NOMO-1 treated with DMSO at 0.1 percent for 48 hours (cell line): ENCODE results near the gene CELF4.

Experiments used
- DNase-seq: peaks from one replicate; lab custom pipeline; 2025; ENCODE audit not compliant: unreplicated experiment; lab: John Stamatoyannopoulos, UW

CELF4 gene

DNA sequence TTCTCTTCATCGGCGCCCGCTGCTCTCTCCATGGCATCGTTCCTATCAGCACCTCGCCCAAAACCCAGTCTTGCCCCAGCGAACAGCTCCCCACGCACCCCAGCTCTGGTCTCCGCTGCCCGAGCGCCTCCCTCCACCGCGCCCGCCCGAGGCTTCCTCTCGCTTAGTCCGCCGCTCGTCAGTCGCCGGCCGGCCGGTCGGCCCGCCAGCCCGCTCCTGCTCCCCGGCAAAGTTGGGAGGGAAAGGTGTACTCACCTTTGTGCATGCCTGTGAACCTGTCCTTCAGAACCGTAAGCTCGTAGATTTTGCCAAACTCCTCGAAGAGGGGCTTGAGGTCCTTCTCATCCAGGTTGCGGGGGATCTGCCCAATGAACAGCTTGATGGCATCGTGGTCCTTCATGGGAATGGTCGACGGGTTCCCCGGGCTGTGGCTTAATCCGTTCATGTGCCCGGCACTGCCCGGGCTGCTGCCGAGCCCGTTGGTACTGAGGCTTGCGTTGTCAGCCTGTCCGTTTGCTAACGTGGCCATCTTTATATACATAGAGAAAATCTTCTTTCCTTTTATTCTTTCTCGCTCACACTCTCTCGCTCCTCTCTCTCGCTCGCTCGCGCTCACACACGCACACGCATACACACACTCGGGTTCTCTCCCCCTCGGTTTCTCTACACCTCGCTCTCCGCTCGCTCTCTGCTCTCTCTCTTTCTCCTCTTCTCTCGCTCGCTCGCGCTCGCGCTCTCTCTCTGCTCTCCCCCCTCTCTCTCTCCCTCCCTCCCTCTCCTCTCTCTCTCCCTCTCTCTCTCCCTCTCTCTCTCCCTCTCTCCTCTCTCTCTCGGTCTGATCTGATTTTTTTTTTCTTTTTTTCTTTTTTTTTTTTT lies at the start of gene CELF4:
Gene CELF4, minus strand, starts transcription at position 698 of the 876 bp plus-strand sequence.
- DNase-seq, result no peak

DNA sequence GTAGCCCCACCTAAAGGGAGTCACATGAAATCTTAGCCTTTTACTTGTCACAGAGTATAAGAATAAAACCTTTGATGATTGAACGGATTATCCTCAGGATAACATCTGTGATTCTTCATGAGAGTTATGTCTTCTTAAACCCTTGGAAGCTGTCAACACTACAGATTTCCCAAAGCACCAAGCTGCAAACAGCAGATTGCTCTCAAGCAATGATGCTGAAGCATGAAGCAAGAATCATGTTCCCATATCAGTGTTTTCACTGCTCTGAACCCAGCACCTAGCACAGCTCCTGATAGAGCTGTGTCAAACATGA lies 47.6 kb upstream of the CELF4 start:
- DNase-seq, result no peak

DNA sequence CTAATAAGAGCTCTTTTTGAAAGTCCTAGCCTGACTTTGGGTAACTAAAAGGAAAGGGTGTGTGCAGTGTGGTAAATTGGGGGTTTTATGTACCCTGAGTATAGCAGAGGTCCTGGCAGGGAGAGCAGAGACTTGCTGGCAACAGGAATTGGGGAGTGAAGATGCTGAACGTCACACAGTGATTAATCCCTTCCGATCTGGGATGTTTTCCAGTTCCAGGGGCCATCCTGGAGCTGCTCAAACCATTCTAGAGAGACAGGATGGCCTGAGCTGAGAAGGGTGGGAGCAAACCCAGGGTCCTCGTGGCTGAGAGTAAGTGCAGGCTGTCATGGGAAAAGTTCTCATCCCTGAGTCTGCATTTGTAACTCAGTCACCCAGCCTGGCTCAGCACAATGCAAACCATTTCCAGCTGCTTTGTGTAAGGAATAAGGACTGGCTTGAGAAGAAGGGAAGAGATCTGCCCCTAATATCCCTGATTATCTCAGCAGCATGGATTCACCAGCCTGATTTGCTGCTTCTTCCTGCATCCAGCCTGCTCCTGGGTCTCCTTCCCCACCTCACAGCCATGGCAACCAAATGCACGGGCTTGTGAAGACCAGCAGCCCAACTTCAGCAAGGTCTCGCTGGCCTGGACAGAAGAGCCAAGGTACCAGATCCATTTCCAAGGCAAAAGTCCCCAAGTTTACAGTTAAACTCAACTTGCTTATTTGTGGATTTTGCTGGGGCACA lies 47.1 kb upstream of the CELF4 start:
- DNase-seq, result no peak

DNA sequence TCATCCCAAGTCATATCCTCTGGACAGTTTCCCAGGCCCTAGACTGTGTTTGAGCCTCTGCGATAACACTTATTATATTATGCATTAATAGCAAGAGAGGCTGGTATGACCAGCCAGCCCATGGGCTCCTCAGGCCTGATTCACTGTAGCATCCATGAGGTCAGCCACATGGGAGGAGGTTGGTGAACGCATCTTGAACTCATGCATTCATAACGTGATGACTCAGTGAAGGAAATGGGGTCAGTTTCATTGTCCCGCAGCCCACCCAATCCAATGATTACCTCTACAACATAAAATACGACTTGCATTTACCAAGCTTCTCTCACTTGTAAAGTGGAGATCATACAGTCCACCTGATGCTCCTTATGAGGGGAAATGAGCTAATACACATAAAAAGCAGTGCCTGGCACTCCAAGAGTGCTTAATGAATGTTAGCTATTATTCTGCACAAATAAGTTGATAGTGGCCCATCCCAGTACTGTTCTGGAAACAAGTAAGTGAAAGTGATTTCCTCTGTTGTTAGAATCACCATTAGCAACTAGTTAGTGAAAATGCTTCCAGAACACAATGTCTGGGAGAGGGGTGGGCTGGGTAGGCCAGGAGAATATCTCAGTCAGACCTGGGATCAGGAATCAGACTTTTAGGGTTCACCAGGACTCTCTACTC lies 46.1 kb upstream of the CELF4 start:
- DNase-seq, result no peak

DNA sequence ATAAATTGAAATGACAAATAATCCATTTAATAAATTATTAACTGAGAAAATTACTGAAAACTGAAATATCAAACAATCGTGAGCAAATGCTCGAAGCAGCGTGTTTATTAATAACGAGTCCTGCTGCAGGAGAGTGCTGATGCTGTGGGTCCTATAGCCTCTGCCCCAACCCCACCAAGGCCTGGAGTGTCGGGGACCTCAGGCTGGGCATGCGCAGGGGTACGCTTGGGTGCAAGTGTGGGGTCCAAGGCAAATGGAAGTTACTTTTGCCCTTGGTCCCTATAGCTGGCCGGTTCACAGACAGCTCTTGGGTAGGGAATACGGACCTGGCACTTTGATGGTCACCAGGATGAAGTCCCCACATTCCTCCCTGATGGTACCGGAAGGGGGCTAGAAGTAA lies 43.3 kb upstream of the CELF4 start:
- DNase-seq, result no peak

DNA sequence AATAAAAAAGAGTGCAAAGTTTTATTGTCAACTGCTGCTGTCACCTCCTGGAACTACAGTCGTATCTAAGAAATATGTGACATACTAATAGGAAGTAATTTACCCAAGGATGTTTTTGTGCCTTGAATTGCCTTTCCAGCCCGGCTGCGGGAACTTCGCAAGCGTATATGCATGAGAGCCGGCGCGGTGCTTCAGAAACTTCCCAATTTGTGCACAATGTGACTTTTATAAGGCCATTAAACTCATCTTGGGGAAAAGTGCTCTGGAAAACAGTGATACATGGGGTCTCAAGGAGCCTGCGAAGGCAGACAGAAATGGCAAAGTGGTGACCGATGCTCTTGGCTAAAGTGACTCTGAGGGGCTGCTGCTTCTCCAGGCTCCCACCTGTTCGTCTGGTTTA lies 41.7 kb upstream of the CELF4 start:
- DNase-seq, result no peak

DNA sequence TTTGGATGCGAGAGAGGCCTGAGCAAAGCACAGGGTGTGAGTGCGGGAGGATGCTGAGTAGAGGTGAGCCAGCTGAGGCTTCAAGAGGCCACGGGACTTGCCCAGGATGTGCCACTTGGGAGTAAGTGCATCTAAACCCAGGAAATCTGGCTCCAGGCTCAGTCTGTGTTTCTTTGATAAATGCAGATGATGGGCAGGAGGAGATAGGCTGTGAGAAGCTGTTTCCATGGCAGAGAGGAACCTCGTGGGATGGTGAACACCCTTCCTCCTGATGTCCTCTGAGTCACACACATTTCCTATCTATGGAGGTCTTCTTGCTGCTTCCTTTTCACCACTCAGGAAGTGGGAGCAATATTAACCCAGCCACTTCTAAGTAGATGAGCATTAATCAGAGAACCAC lies 38.4 kb upstream of the CELF4 start:
- DNase-seq, result no peak

DNA sequence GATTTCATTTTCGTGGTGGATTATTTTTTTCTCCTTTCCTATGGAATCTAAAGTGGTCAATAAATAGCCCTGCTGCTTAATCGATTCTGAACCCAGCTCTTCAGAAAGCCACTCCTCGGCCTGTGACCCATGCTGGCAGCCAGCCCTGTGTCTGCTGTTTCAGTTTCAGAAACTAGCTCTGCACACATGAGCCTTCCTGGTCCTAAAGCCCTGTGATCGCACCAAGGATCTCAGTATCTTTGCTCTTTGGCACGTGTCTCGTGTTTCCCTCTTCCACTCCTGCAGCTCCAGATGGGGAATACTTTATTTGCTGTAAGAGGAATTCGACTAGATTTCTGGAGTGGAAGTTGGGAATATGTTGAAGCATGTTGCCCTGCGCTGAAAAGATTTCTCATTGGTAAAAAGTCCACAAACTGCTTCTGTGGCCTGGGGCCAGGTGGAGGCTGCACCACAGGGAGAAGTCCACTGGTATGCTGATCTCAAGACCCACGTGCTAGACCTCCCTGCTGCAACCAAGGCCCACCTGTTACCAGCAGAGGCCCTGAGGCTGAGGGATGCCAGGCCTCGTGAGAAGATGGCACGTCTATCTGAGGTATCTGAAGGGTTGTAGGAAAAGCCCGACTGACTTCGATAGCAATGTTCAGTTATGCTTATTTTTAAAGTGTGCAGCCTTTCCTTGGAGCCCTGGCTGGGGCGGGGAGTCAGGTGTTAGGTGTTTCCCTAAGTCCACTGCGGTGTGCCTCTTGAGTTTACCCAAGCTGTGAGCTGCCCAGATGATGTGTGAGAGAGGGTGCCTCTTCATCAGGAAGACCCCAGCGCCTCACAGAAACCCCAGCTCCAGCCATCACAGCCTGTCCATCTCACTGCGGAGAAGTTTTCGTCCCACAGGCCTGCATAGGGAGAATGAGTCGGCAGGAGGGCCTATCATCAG lies 33.6 kb upstream of the CELF4 start:
- no peak for DNase-seq

DNA sequence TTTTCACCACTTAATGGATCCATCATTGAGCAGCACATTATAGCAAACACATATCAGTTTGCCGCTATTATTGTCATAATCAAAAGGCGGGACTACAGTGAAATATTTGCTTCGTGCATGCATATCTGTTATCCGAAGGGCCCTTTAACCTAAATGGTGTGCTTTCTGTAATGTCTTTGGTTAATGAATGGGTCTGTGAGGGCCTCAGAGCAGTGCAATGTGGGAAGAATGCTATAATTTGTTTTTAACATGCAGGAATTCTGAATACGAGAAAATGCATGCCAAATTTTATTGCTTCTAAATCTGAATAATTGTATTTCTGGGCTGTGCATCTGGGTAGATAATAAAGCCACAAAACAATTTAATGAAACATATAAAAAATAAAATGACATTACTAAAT lies 32.8 kb upstream of the CELF4 start:
- DNase-seq, result no peak

DNA sequence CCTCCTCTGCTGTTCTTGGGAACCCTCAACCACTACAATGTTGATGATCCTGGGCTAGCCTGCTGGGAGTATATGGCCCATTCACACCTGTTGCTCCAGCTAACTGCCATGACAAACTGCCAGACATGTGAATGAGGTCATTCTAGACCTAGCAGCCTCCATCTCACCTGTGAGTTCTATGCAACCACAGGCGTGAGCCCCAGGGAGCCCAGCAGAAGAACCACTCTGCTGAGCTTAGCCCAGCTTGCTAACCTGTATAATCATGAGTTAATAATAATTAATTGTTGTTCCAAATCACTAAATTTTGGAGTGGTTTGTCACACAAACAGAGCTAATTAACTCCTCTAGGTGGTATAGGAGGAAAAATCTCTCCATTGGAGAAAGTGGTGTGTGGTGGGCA lies 24.7 kb upstream of the CELF4 start:
- DNase-seq, result no peak

DNA sequence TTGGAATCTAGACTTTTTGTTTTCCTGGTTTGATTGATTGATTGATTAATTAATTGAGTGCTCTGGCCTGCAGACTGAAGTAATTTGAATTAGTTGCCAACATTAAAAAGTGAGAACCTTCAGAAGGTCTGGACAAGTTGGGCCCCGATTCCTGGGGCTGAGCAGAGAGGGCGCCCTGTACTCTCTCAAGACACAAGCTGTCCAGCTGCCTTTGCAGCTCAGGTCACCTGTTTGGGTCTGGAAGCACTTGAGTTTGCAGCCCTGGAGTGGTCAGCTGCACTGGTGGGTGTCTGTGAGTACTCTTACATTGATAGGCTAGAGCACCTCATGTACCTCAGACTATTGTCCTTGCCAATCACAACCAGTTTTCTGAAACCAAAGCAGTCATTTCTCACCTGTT lies 22.7 kb upstream of the CELF4 start:
- no peak for DNase-seq

DNA sequence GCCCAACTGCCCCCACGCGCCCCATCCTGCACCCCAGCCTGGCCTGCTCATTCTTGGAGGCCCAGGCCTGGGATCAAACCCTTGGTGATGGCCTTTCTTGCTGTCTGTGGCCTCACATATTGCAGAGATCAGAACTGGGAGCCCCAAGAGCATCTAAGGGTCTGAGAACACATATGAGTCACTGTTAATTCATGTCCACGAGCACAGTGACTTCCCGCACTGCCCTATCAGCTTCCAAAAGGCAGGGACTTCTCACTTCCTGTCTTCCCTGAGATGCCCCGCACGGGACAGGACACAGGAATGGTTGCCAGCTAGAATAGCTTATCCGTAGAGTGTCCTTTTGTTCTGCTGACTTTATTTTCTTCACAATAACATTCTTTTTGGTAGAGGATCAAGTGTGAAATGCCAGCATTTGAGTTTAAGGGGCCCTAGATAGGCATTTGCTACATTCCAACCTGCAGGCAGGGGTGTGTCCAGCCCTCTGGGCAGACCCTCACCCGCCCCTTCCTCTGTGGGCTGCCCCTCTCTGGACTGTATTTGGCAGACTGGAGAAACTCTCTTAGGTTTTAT lies 21.1 kb upstream of the CELF4 start:
- DNase-seq, result no peak

DNA sequence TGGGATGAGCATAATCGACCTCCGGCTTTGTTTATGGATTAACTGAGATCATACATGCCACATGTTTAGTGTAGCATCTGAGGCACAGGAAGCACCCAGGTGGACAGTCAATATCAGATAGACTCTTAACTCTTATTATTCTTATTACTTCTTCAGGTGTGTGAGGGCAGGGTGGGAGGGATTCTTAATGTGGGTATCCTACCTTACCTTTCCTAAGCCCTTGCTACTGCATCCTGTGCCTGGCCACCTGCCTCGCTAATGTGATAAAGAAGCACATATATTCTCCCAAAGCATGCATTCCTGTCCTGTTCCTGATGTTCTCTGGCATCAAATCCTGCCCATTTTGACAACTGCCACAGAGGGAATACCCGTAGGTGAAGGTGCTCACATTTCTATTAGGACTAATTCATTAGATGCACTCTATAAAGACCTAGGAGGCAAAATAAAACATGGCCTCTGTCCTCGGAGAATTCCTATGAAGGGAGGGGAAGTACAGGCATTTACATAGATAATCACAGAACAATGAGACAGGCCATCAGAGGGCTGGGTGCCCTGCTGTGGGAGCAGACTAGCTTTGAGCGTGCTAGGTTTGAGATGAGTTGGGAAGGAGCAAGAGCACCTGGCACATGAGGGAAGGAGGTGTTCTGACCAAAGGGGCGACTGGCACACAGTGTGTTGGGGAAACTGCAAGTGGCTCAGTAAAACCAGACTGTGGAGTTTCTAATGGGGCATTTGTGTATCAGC lies 19.5 kb upstream of the CELF4 start:
- no peak for DNase-seq

DNA sequence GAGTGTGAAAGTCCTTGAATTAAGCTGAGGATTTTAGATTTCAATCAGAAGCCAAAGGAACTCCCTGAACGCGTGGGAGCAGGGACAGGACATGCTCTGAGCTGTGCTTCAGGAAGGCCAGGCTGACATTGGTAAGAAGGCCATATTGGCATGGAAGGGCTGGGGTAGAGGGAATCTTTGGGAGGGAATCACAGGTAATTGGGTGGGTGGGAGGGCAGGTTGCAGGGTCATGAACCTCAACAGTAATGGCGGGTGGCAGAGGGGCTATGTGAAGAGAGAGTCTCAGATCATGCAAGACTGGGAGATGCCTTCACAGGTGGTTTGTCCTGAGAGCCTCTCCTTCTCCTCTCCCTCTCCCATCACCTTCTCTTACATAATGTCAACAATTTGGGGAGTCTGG lies 18.6 kb upstream of the CELF4 start:
- no peak for DNase-seq

DNA sequence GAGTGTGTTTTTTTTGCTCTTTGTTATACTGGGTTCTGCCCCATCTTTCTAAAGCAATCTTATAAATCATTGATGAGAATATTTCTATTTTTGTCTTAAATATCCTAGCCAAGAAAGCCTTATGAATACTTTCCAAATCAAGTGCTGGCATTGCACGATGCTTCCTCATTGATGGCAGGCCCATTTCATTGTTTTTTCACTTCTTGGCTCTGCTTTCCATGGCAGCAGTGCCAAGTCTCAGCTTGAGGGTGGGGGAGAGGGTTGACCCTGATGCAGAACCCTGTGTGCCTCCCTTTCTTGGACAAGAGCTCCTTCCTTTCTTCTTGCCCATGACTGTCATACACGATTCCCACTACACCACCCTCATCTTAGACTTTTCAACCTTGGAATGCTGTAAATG lies 16.7 kb upstream of the CELF4 start:
- no peak for DNase-seq

DNA sequence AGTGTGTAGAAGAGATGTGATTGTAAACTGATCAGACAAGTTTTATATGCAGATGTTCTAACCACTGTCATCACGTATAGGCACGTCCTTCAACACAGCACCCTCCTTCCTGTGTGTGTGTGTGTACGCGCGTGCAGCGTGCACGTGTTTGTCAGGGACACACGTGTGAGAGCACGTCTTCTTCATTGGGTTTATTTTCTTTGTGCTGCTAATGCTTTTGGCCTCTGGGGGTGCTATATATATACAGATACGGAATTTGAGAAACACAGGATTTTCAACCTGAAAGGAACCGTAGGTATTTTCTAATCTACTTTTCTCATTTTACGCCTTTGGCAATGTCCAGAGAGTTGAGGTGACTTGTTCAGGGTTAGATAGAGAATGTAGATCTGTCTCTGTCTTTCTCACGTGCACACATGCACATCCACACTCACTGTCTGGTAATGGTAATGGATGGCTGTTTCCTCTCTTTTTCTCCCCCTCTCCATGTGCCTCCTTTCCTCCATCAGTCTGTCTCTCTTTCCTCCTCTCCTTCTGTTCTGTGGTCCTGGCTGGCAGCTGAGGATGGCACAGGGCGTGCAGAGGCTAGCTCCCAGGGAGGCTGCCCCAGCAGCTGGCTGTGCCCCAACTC lies 13.4 kb upstream of the CELF4 start:
- DNase-seq, result no peak

DNA sequence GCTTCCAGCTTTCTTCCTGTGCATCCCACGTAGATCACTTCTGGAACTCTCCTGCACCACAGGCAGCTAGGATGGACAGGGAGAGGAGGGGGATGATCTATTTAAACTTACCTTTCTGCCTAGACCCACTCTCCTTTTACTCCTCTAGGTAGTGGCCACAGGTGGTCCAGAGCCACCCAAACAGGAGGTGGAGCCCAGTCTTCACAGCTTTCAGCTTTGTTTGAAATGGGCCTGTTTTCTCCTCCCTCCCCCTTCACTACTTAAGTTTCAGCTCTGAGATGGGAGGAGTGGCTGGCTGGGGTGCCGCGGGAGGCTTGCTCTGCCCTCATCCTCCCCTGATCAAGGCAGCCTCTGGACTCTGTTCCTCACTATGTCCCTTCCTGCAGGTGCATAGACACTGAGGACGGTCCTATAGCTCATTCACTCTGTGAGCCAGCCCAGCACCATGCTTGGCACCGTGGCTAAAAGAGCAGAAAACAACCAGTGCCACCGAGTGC lies 12.6 kb upstream of the CELF4 start:
- DNase-seq, result no peak

DNA sequence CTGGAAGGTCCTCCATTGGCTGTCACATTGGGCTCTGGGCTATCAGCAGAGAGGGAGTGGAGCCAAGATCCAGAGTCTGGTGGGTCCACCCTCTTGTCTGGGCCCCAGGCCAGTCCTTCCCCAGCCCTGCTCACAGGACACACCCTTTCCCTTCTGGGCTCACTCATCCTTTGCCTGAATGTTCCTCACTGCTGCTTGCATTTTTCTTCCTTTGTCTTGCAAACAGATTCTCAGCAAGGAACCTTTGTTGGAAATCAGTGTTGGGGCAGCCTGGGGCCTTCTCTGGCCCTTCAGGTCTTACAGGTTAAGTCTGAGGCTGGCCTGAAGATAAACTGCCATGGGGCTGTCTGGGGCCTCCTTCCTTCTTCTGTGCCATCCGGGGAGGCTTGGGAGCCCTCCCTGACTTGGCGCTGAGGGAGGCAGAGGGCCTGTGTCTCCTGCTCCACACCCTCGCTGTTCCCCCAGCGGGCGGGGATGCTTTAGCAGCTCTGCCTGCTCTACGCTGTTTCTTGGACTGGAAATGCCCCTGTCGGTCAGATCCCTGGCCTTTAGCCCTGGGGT lies 11.5 kb upstream of the CELF4 start:
- DNase-seq, result no peak

DNA sequence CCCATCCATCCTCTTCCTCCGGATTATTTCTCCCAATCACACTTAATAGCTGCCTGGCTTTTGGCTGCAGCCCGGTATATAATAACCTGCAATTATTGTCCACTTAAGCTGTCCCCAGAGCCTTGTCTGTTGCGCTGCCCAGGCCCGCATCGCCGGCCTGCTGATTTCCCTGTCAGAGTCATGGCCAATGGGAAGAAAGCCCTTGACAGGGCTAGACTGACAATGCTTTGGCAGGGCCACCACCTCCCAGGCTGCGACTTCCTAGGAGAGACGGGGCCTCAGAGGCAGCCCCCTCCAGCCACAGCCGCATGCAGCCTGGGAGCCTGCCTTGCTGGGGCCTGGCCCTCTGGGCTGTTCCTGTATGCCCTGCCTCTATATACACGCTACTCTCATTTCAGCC lies 10.0 kb upstream of the CELF4 start:
- DNase-seq, result no peak
